Gastrocnemius medialis (tissue), 4 donors: ENCODE measurements around the gene ZNF570.

Experiments used
- CTCF ChIP-seq, 5 experiments: fragments of 450-650 bp in 3 of 5; fragments of 200-600 bp in 2 of 5; sonication (generic) in 2 of 5; IDR thresholded peaks in 4 of 5; conservative IDR thresholded peaks in 1 of 5; 1 replicate in 4 of 5; 2 replicates in 1 of 5; pipeline ENCODE4 v1.5.1; 2016 to 2019; ENCODE audit warnings: antibody characterized with exemption in 5 of 5, mild to moderate bottlenecking in 3 of 5, moderate library complexity in 3 of 5
- POLR2A ChIP-seq, 2 donors: fragments of 450-650 bp; IDR thresholded peaks; one replicate each; pipeline ENCODE4 v1.6.1; 2017; ENCODE audit warnings: antibody characterized with exemption in 2 of 2, mild to moderate bottlenecking in 2 of 2, moderate library complexity in 2 of 2

GRCh38 chr19:37472165-37472564, 3.0 kb downstream of the ZNF570 start:
- TF ChIP-seq CTCF (IDR thresholded peaks at IDR 0.05 in 4 of 5, conservative IDR thresholded peaks at IDR 0.05 in 1 of 5) (no peak), POLR2A (IDR thresholded peaks at IDR 0.05) (no peak)
